HG02798 (cell line): ENCODE measurements around the gene APOBEC2.
A peak's percentile ranks its signal among the peaks of the same experiment; 100 is the strongest.

Experiments
- ATAC-seq: cut with Tn5 transposase; IDR thresholded peaks from one replicate; pipeline ENCODE4 v1.9.1; 2021; ENCODE audit warnings: mild to moderate bottlenecking; ENCODE audit not compliant: unreplicated experiment, poor library complexity

APOBEC2 gene

GRCh38 chr6:41056768-41057490, 3.9 kb downstream of the APOBEC2 start:
- no peak for ATAC-seq

- ATAC-seq: no peak
These were observed 5.8 kb downstream of the APOBEC2 start for GRCh38 chr6:41058783-41059181.

DNA sequence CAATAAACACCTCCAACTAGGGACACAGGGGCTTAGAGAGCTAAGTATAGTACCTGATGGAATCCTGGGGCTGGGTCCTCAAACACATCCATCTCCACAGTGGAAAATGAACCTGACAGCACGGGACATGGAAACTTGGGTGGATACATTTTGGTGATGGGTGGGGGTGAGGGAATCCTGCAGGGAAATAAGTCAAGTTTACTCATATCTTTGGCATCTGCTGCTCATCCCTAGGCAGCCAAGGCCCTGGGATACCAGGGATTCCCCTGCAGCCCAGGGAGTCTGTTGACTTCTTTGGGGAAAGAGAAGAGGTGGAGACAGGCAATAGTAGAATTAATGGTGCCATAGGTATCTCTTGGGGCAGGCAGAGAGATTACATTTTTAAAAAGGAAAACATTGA, 6.6 kb downstream of the APOBEC2 start:
- no peak for ATAC-seq

- no peak for ATAC-seq
These were observed 8.3 kb downstream of the APOBEC2 start for GRCh38 chr6:41061196-41061726.

GRCh38 chr6:41062056-41062455, 9.1 kb downstream of the APOBEC2 start:
- no peak for ATAC-seq

GRCh38 chr6:41063884-41064285, 10.9 kb downstream of the APOBEC2 start:
- ATAC-seq: no peak

GRCh38 chr6:41064841-41065240, 11.8 kb downstream of the APOBEC2 start:
- no peak for ATAC-seq

GRCh38 chr6:41065550-41066026, 12.6 kb downstream of the APOBEC2 start:
- ATAC-seq: no peak

GRCh38 chr6:41066867-41067304, 13.9 kb downstream of the APOBEC2 start:
- no peak for ATAC-seq

DNA sequence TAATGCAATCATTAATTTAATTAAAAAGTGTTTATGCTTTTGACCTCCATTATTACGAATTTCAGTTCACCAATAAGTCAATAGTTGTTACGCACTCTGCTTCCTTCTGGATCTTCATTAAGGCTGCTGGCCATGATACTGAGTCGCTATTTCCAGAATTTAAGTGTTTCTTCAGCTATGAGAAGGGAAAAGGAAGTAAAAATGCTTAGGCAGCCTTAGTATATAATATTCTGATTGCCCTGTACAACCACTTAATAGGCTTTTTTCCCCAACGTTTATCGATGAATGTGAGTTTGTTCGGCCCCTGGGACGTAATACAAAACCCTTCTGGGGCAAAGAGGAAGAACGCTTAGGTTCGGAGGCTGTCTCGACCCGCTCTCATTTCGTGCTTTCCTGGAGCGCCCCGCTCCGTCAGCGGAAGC, 18.5 kb downstream of the APOBEC2 start:
- no peak for ATAC-seq

- ATAC-seq: peak; percentile 69
These were observed 19.2 kb downstream of the APOBEC2 start, which contains the start of gene OARD1 for GRCh38 chr6:41071923-41072835. Gene OARD1 (minus strand): TSS chr6:41072356. CDS start chr6:41071634, 722 bp downstream.

GRCh38 chr6:41072836-41073202, 19.8 kb downstream of the APOBEC2 start, which contains the start of gene NFYA:
Gene NFYA (plus strand): TSS chr6:41072974. CDS start chr6:41079090, 6,116 bp downstream.
- peak; percentile 67 for ATAC-seq

GRCh38 chr6:41073203-41073967, 20.4 kb downstream of the APOBEC2 start:
- ATAC-seq: peak; percentile 30

- no peak for ATAC-seq
These were observed 21.1 kb downstream of the APOBEC2 start for GRCh38 chr6:41073968-41074691.

- no peak for ATAC-seq
These were observed 21.9 kb downstream of the APOBEC2 start for GRCh38 chr6:41074692-41075436.

GRCh38 chr6:41075651-41076626, 22.9 kb downstream of the APOBEC2 start:
- no peak for ATAC-seq

DNA sequence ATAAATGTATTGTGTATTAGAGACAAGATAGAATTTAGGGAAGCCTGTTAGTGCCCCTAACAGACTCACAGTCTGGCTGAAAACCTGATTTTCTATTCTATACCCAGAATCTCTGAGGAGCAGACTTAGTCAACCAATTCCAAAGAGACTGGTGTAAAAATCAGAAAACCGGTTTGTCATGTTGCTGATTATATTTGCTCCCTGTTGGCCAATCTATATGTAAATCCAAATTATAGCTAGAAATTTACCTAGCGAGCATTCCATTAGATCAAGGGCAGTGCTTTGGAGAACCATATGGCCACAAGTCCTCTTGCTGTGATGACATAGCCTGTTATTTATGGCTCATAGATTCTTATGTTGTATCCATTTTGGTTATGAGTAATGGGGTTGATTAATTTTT, 24.5 kb downstream of the APOBEC2 start:
- no peak for ATAC-seq

- no peak for ATAC-seq
These were observed 25.1 kb downstream of the APOBEC2 start for GRCh38 chr6:41078101-41078500.
